B cell (primary cell): ENCODE measurements around the gene ARL5B. TPM values are rescaled to one million over a fixed set of nuclear protein-coding genes. Genes with fewer than 3 reads are reported as not detected.
"Not testable (repeated sequence)": the region's sequence is repeated elsewhere in the genome, so short reads cannot be mapped to it uniquely, and the experiment has no call there.

Experiments used
- ATAC-seq: fragments of 200-7000 bp; cut with Tn5 transposase; one replicate; pipeline ENCODE4 v1.10.0; 2021; ENCODE audit warnings: low read depth, mild to moderate bottlenecking, moderate number of reproducible peaks, moderate library complexity
- CTCF ChIA-PET: fragments of 350-600 bp; sonication (Branson Sonifier 250); formaldehyde crosslinking; loops from one replicate; lab custom pipeline; 2021; ENCODE audit warnings: antibody characterized with exemption, inconsistent platforms; lab: Charles Lee
- POLR2A ChIA-PET: fragments of 350-600 bp; sonication (Branson Sonifier 250); formaldehyde crosslinking; loops from one replicate; lab custom pipeline; 2021; ENCODE audit warnings: antibody characterized with exemption; lab: Charles Lee
- DNase-seq: peaks from one replicate; pipeline ENCODE4 v3.0.0; 2013
- H2AFZ ChIP-seq: 2 replicates; pipeline ENCODE4 v1.6.1; 2012; ENCODE audit warnings: mild to moderate bottlenecking, low read depth, low read length; ENCODE audit not compliant: insufficient read depth, poor library complexity, severe bottlenecking
- H3K27ac ChIP-seq, 2 donors: 1 replicate in 1 of 2; 2 replicates in 1 of 2; pipeline ENCODE4 v1.5.1; 2012 to 2013; ENCODE audit warnings: low read length in 2 of 2, mild to moderate bottlenecking in 2 of 2, moderate library complexity in 1 of 2
- H3K27me3 ChIP-seq, 4 experiments: fragments of 200-600 bp in 1 of 4; sonication (generic) in 1 of 4; replicated peaks in 1 of 4; 1 replicate in 2 of 4; 2 replicates in 2 of 4; pipeline versions ENCODE4 v1.6.1 to v1.7.0; 2013 to 2016; ENCODE audit warnings: low read length in 3 of 4, mild to moderate bottlenecking in 2 of 4, mixed read lengths in 1 of 4, moderate library complexity in 1 of 4; ENCODE audit not compliant: insufficient read depth in 4 of 4, control insufficient read depth in 3 of 4; ENCODE audit errors: control extremely low read depth in 1 of 4
- H3K36me3 ChIP-seq, 2 experiments: replicated peaks in 1 of 2; 1 replicate in 1 of 2; 2 replicates in 1 of 2; pipeline versions ENCODE4 v1.6.1 to v1.7.1; 2013; ENCODE audit warnings: low read length in 1 of 2; ENCODE audit not compliant: insufficient read depth in 2 of 2, control insufficient read depth in 1 of 2; ENCODE audit errors: control extremely low read depth in 1 of 2, extremely low read depth in 1 of 2
- H3K4me1 ChIP-seq, 2 donors: fragments of 200-600 bp in 1 of 2; sonication (generic) in 1 of 2; 1 replicate in 1 of 2; 2 replicates in 1 of 2; pipeline versions ENCODE4 v1.5.1 to v1.6.1; 2013 to 2017; ENCODE audit warnings: low read length in 2 of 2; ENCODE audit not compliant: control insufficient read depth in 2 of 2, insufficient read depth in 2 of 2
- H3K4me2 ChIP-seq: replicated peaks from 2 replicates; pipeline ENCODE3; 2012; ENCODE audit warnings: mild to moderate bottlenecking, low read depth, low read length; ENCODE audit not compliant: poor library complexity, severe bottlenecking
- H3K4me3 ChIP-seq, 5 experiments: fragments of 200-600 bp in 1 of 5; sonication (generic) in 1 of 5; 1 replicate in 3 of 5; 2 replicates in 2 of 5; pipeline versions ENCODE4 v1.5.1 to v1.7.0; 2011 to 2016; ENCODE audit warnings: low read length in 4 of 5, mild to moderate bottlenecking in 4 of 5, low read depth in 2 of 5, control low read depth in 1 of 5, moderate library complexity in 1 of 5; ENCODE audit not compliant: insufficient read depth in 1 of 5; ENCODE audit errors: control extremely low read depth in 1 of 5, extremely low read depth in 1 of 5
- H3K79me2 ChIP-seq: fragments of 200-600 bp; sonication (generic); one replicate; pipeline ENCODE4 v1.6.0; 2016; ENCODE audit warnings: low read length; ENCODE audit not compliant: control insufficient read depth, insufficient read depth
- H3K9ac ChIP-seq: fragments of 200-600 bp; sonication (generic); 2 replicates; pipeline ENCODE4 v1.6.1; 2017; ENCODE audit warnings: mild to moderate bottlenecking, low read length, moderate library complexity
- H3K9me3 ChIP-seq, 3 donors: one replicate each; pipeline versions ENCODE4 v1.6.1 to v1.7.1; 2013; ENCODE audit warnings: low read length in 2 of 3; ENCODE audit not compliant: control insufficient read depth in 2 of 3, insufficient read depth in 1 of 3; ENCODE audit errors: control extremely low read depth in 1 of 3
- H4K20me1 ChIP-seq: 2 replicates; pipeline ENCODE4 v1.6.0; 2012; ENCODE audit warnings: mild to moderate bottlenecking, low read length; ENCODE audit not compliant: insufficient read depth, control insufficient read depth, poor library complexity, severe bottlenecking
- H3K27ac Mint-ChIP-seq: one replicate; pipeline ENCODE4 v1.8.0; 2021; ENCODE audit warnings: mixed read lengths
- H3K27me3 Mint-ChIP-seq: one replicate; pipeline ENCODE4 v1.8.0; 2021; ENCODE audit warnings: mixed read lengths
- H3K4me1 Mint-ChIP-seq: one replicate; pipeline ENCODE4 v1.8.0; 2021; ENCODE audit warnings: mixed read lengths
- H3K4me3 Mint-ChIP-seq: one replicate; pipeline ENCODE4 v1.8.0; 2021; ENCODE audit warnings: mixed read lengths
- H3K9me3 Mint-ChIP-seq: one replicate; pipeline ENCODE4 v1.8.0; 2022; ENCODE audit warnings: mixed read lengths; ENCODE audit not compliant: insufficient read depth
- EZH2 ChIP-seq: IDR thresholded peaks from 2 replicates; pipeline ENCODE4 v1.6.1; 2012; ENCODE audit warnings: borderline replicate concordance, low read depth, mild to moderate bottlenecking, moderate library complexity, low read length; ENCODE audit not compliant: insufficient read depth, poor library complexity, severe bottlenecking
- WGBS: methylation state at CpG from one replicate; pipeline ENCODE4 v1.1.5; 2013; ENCODE audit warnings: missing lambda C conversion rate; ENCODE audit not compliant: insufficient coverage; 5-methylcytosine and 5-hydroxymethylcytosine counted together
- intact Hi-C: fragments of 100-400 bp; cut with micrococcal nuclease; formaldehyde crosslinking; loops from one replicate; pipeline ENCODE4 v1.10.0; 2022
- polyA plus RNA-seq: library from polyadenylated mRNA; depleted of rRNA; stranded (reverse); fragments of >200 nt; gene quantifications from 2 replicates; pipeline ENCODE4 v1.2.3, GENCODE V29; 2012
- total RNA-seq, 2 donors: library from RNA; stranded (reverse); fragments of 120-200 nt in 1 of 2; gene quantifications; 1 replicate in 1 of 2; 2 replicates in 1 of 2; pipeline versions ENCODE4 v1.2.3 to v1.2.4, GENCODE V29; 2013 to 2022
- TF ChIP-seq, protein P1 (sequence below): fragments of 200-600 bp; IDR thresholded peaks from one replicate; pipeline ENCODE4 v1.8.0; 2022; ENCODE audit warnings: antibody characterized with exemption, mild to moderate bottlenecking

ARL5B gene
- total and polyA plus RNA-seq, 2 donors (not counting 1 experiment from before 2014, with no cell fraction given), result 5.2 to 13.4 TPM

DNA sequence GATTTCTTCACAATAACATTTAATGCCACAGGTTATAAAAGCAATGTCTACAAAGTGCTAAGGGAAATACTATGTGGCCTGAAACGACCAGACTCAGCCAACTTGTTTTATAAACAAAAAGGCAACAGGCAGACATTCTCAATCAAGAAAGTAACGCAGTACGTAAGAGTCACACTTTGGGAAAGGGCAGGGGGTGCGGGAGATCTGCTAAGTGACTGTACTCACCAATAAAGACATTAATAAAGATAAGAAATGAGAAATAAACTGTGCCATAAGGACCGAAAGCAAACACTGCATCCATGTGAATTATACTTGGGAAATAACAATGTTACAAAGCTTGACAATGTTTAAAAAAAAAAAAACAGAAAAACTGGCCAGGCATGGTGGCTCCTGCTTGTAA lies 33.3 kb upstream of the ARL5B start:
- intact Hi-C loops, result loop anchor here (2.0 kb wide), 1 partner anchor 25 kb away; the partner anchor contains the start of gene NSUN6
- CTCF ChIA-PET, result no interaction called here
- Histone ChIP-seq H3K36me3 (peaks cover 0 to 4% of the 10 kb centered on the region in 2 experiments), H3K9ac (no peak overlapping the region), H3K4me2 (no peak overlapping the region), H3K9me3 (no peaks in the 10 kb centered on the region), H4K20me1 (no peaks in the 10 kb centered on the region), H3K79me2 (peaks cover 3% of the 10 kb centered on the region), H3K4me1 (no peaks in the 10 kb centered on the region), H3K27ac (no peak overlapping the region), H3K4me3 (no peak overlapping the region), H3K27me3 (no peaks in the 10 kb centered on the region), H2AFZ (no peak overlapping the region)
- H3K4me3 Mint-ChIP-seq, result peak overlapping the region; percentile 39
- TF ChIP-seq EZH2, result no peak
- TF ChIP-seq, protein P1, sequence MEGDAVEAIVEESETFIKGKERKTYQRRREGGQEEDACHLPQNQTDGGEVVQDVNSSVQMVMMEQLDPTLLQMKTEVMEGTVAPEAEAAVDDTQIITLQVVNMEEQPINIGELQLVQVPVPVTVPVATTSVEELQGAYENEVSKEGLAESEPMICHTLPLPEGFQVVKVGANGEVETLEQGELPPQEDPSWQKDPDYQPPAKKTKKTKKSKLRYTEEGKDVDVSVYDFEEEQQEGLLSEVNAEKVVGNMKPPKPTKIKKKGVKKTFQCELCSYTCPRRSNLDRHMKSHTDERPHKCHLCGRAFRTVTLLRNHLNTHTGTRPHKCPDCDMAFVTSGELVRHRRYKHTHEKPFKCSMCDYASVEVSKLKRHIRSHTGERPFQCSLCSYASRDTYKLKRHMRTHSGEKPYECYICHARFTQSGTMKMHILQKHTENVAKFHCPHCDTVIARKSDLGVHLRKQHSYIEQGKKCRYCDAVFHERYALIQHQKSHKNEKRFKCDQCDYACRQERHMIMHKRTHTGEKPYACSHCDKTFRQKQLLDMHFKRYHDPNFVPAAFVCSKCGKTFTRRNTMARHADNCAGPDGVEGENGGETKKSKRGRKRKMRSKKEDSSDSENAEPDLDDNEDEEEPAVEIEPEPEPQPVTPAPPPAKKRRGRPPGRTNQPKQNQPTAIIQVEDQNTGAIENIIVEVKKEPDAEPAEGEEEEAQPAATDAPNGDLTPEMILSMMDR, result no peak
- no peaks in the 10 kb centered on the region for H3K27me3 Mint-ChIP-seq
- H3K9me3 Mint-ChIP-seq, result no peaks in the 10 kb centered on the region
- ATAC-seq (no peak), DNase-seq (no peak)
- no peak overlapping the region for H3K27ac Mint-ChIP-seq
- no CpG with 5 or more reads among the region's 5 CpGs for WGBS
- POLR2A ChIA-PET, result no interaction called here
- peaks cover 10% of the 10 kb centered on the region for H3K4me1 Mint-ChIP-seq

DNA sequence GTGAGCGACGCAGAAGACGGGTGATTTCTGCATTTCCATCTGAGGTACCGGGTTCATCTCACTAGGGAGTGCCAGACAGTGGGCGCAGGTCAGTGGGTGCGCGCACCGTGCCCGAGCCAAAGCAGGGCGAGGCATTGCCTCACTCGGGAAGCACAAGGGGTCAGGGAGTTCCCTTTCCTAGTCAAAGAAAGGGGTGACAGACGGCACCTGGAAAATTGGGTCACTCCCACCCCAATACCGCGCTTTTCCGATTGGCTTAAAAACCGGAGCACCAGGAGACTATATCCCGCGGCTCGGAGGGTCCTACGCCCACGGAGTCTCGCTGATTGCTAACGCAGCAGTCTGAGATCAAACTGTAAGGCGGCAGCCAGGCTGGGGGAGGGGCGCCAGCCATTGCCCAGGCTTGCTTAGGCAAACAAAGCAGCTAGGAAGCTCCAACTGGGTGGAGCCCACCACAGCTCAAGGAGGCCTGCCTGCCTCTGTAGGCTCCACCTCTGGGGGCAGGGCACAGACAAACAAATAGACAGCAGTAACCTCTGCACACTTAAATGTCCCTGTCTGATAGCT lies 31.7 kb upstream of the ARL5B start:
- peak overlapping the region; percentile 79 for H3K27ac Mint-ChIP-seq
- H3K27me3 Mint-ChIP-seq, ATAC-seq, H3K27me3 ChIP-seq, H3K79me2 ChIP-seq, H3K36me3 ChIP-seq, H4K20me1 ChIP-seq, H3K4me1 ChIP-seq, H3K9me3 Mint-ChIP-seq, CTCF ChIA-PET, H3K9me3 ChIP-seq: not testable (repeated sequence)
- peak overlapping the region; percentile 89 for H3K4me3 Mint-ChIP-seq
- Histone ChIP-seq H3K4me2 (peak overlapping the region; percentile 46), H3K9ac (peak overlapping the region; percentile 72), H3K4me3 (peak overlapping the region; percentile 25 to 69 (median 58)), H3K27ac (peak overlapping the region; percentile 5 to 46), H2AFZ (peak overlapping the region; percentile 79)
- WGBS, result 3% methylated on average over 25 of the region's 25 CpGs
- POLR2A ChIA-PET, result interaction anchor here (0.6 kb wide), 1 partner anchor 103 kb away, joined by 12 read pairs; no protein-coding TSS in a partner anchor
- DNase-seq, result peak; percentile 62
- intact Hi-C loops, result loop anchor here (2.0 kb wide), 1 partner anchor 23 kb away; the partner anchor contains the start of gene NSUN6
- H3K4me1 Mint-ChIP-seq, result peaks cover 10% of the 10 kb centered on the region

DNA sequence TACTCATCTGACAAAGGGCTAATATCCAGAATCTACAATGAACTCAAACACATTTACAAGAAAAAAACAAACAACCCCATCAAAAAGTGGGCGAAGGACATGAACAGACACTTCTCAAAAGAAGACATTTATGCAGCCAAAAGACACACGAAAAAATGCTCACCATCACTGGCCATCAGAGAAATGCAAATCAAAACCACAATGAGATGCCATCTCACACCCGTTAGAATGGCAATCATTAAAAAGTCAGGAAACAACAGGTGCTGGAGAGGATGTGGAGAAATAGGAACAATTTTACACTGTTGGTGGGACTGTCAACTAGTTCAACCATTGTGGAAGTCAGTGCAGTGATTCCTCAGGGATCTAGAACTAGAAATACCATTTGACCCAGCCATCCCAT lies 26.7 kb upstream of the ARL5B start:
- intact Hi-C loops, H3K27ac ChIP-seq, H3K79me2 ChIP-seq, H3K27ac Mint-ChIP-seq, H3K9me3 ChIP-seq, H3K4me3 Mint-ChIP-seq, CTCF ChIA-PET, H3K4me1 Mint-ChIP-seq, H3K9me3 Mint-ChIP-seq, H3K4me2 ChIP-seq, H3K4me3 ChIP-seq, DNase-seq, H3K27me3 ChIP-seq, ATAC-seq, POLR2A ChIA-PET, H3K9ac ChIP-seq, H4K20me1 ChIP-seq, H3K27me3 Mint-ChIP-seq, H3K36me3 ChIP-seq, H2AFZ ChIP-seq, H3K4me1 ChIP-seq: not testable (repeated sequence)
- no CpG with 5 or more reads among the region's 3 CpGs for WGBS
